Uterus (tissue), 4 donors: ENCODE measurements around the gene NCOR1. TPM values are rescaled to one million over a fixed set of nuclear protein-coding genes. Genes with fewer than 3 reads are reported as not detected.

Experiments
- DNase-seq, 2 donors: peaks; one replicate each; pipeline ENCODE4 v3.0.0-alpha.2; 2019 to 2020
- H3K27ac ChIP-seq, 2 donors: fragments of 200-600 bp; sonication (generic); 1 replicate in 1 of 2; 2 replicates in 1 of 2; pipeline ENCODE4 v1.5.1; 2016 to 2018
- H3K27me3 ChIP-seq, 2 donors: fragments of 200-600 bp; sonication (generic); one replicate each; pipeline ENCODE4 v1.5.1; 2018 to 2019; ENCODE audit warnings: control low read depth in 1 of 2
- H3K36me3 ChIP-seq, 2 donors: fragments of 200-600 bp; sonication (generic); one replicate each; pipeline ENCODE4 v1.5.1; 2019; ENCODE audit warnings: control low read depth in 1 of 2
- H3K4me1 ChIP-seq, 2 donors: fragments of 200-600 bp; sonication (generic); one replicate each; pipeline ENCODE4 v1.5.1; 2018 to 2019; ENCODE audit warnings: control low read depth in 1 of 2
- H3K4me3 ChIP-seq, 2 donors: fragments of 200-600 bp; sonication (generic); 1 replicate in 1 of 2; 2 replicates in 1 of 2; pipeline ENCODE4 v1.5.1; 2018 to 2019; ENCODE audit warnings: mild to moderate bottlenecking in 1 of 2
- H3K9me3 ChIP-seq, 2 donors: fragments of 200-600 bp; sonication (generic); one replicate each; pipeline ENCODE4 v1.5.1; 2019; ENCODE audit warnings: control low read depth in 1 of 2
- CTCF ChIP-seq, 4 experiments: fragments of 200-600 bp in 2 of 4; fragments of 450-650 bp in 2 of 4; sonication (generic) in 2 of 4; IDR thresholded peaks; one replicate each; pipeline ENCODE4 v1.5.1; 2016 to 2019; ENCODE audit warnings: antibody characterized with exemption in 4 of 4, mild to moderate bottlenecking in 2 of 4, moderate library complexity in 1 of 4
- POLR2A ChIP-seq, 2 donors: fragments of 450-650 bp; IDR thresholded peaks; one replicate each; pipeline ENCODE4 v1.6.1; 2016; ENCODE audit warnings: antibody characterized with exemption in 2 of 2, mild to moderate bottlenecking in 1 of 2, moderate library complexity in 1 of 2
- intact Hi-C: fragments of 100-400 bp; cut with DNase I; formaldehyde crosslinking; loops from one replicate; pipeline ENCODE4 v1.15.1; 2023; ENCODE audit warnings: low total_unique reads
- total RNA-seq, 4 donors: library from RNA; depleted of rRNA in 3 of 4; stranded (reverse); fragments of >200 nt in 3 of 4; gene quantifications; one replicate each; pipeline versions ENCODE4 v1.1.0 to v1.2.4, GENCODE V29; 2014 to 2023
- donor health status: DM: yes; HTN: yes; CAD: no.

NCOR1 gene
- total RNA-seq, 4 donors from 2014 or later = 117 to 195 (median 147) TPM

- DNase-seq = no peak
- TF ChIP-seq CTCF (IDR thresholded peaks at IDR 0.05) = no peak
- no peak overlapping the region for H3K27ac ChIP-seq
- H3K27me3 ChIP-seq = no peaks in the 10 kb centered on the region
- H3K9me3 ChIP-seq = no peaks in the 10 kb centered on the region
- no peaks in the 10 kb centered on the region for H3K36me3 ChIP-seq
- no peaks in the 10 kb centered on the region for H3K4me1 ChIP-seq
- intact Hi-C loops = no loop called here
- no peak overlapping the region for H3K4me3 ChIP-seq
Measured at GRCh38 chr17:16101440-16101839, 113.9 kb downstream of the NCOR1 start.

GRCh38 chr17:16100737-16101400 is 114.5 kb downstream of the NCOR1 start:
- Histone ChIP-seq H3K27ac (no peak overlapping the region), H3K4me3 (no peak overlapping the region), H3K9me3 (no peaks in the 10 kb centered on the region), H3K36me3 (no peaks in the 10 kb centered on the region), H3K4me1 (no peaks in the 10 kb centered on the region), H3K27me3 (no peaks in the 10 kb centered on the region)
- DNase-seq = no peak
- intact Hi-C loops = no loop called here
- TF ChIP-seq CTCF (IDR thresholded peaks at IDR 0.05) = no peak
- no peak for TF ChIP-seq POLR2A (IDR thresholded peaks at IDR 0.05)

GRCh38 chr17:16091773-16092172 is 123.6 kb downstream of the NCOR1 start:
- no peaks in the 10 kb centered on the region for H3K27me3 ChIP-seq
- no peak overlapping the region for H3K4me3 ChIP-seq
- no peaks in the 10 kb centered on the region for H3K9me3 ChIP-seq
- peaks cover 0 to 4% of the 10 kb centered on the region in 2 donors for H3K4me1 ChIP-seq
- intact Hi-C loops = no loop called here
- no peak overlapping the region for H3K27ac ChIP-seq
- TF ChIP-seq CTCF (IDR thresholded peaks at IDR 0.05) = no peak
- TF ChIP-seq POLR2A (IDR thresholded peaks at IDR 0.05) = no peak
- no peak for DNase-seq
- no peaks in the 10 kb centered on the region for H3K36me3 ChIP-seq

GRCh38 chr17:16086957-16087356 is 128.4 kb downstream of the NCOR1 start:
- intact Hi-C loops = no loop called here
- TF ChIP-seq POLR2A (IDR thresholded peaks at IDR 0.05) (no peak), CTCF (IDR thresholded peaks at IDR 0.05) (no peak)
- Histone ChIP-seq H3K27ac (peak overlapping the region in 1 of 2 donors; percentile 82), H3K9me3 (no peaks in the 10 kb centered on the region), H3K4me1 (peaks cover 0 to 4% of the 10 kb centered on the region in 2 donors), H3K36me3 (no peaks in the 10 kb centered on the region), H3K4me3 (no peak overlapping the region), H3K27me3 (no peaks in the 10 kb centered on the region)
- DNase-seq = no peak

- H3K27ac ChIP-seq = peak overlapping the region; percentile 60 to 82
- intact Hi-C loops = no loop called here
Measured at GRCh38 chr17:16085066-16085699, 130.2 kb downstream of the NCOR1 start.

More at GRCh38 chr17:16085066-16085699, 130.2 kb downstream of the NCOR1 start:
- Histone ChIP-seq H3K27me3 (no peaks in the 10 kb centered on the region), H3K9me3 (no peaks in the 10 kb centered on the region), H3K4me1 (peaks cover 0 to 4% of the 10 kb centered on the region in 2 donors), H3K4me3 (no peak overlapping the region), H3K36me3 (no peaks in the 10 kb centered on the region)
- TF ChIP-seq CTCF (IDR thresholded peaks at IDR 0.05) (no peak), POLR2A (IDR thresholded peaks at IDR 0.05) (no peak)
- DNase-seq = no peak
